ENCODE measurements around the gene ENPP6. TPM values are rescaled to one million over a fixed set of nuclear protein-coding genes. Genes with fewer than 3 reads are reported as not detected.

The ENPP6 gene
- total and polyA plus RNA-seq, 12 donors: 0.03 to 0.68 (median 0.07) TPM; not detected in 3

- intact Hi-C loops (cut with DNase I): no loop called here
- Histone ChIP-seq H3K27me3 (no peaks in the 10 kb centered on the region), H3K9me3 (no peaks in the 10 kb centered on the region), H3K4me3 (no peak overlapping the region), H3K4me1 (no peaks in the 10 kb centered on the region), H3K36me3 (no peaks in the 10 kb centered on the region), H3K27ac (no peak overlapping the region)
- TF ChIP-seq CTCF (IDR thresholded peaks at IDR 0.05): no peak
- 72 to 78% methylated on average over 5 of the region's 5 CpGs for WGBS, 2 donors
- DNase-seq (no peak), ATAC-seq (no peak)
These were observed 19.5 kb downstream of the ENPP6 start for GRCh38 chr4:184198190-184198589.

- Histone ChIP-seq H3K36me3 (no peaks in the 10 kb centered on the region), H3K27ac (no peak overlapping the region), H3K9me3 (no peaks in the 10 kb centered on the region), H3K4me1 (no peaks in the 10 kb centered on the region), H3K4me3 (no peak overlapping the region), H3K27me3 (no peaks in the 10 kb centered on the region)
- DNase-seq (no peak), ATAC-seq (no peak)
- TF ChIP-seq CTCF (IDR thresholded peaks at IDR 0.05): no peak
- intact Hi-C loops (cut with DNase I): no loop called here
- WGBS, 2 donors: 91 to 97% methylated on average over 3 of the region's 3 CpGs
These were observed 20.1 kb downstream of the ENPP6 start for GRCh38 chr4:184197536-184198082.

- H3K4me3 ChIP-seq: no peak overlapping the region
- no peak overlapping the region for H3K27ac ChIP-seq
- 66 to 75% methylated on average over 5 of the region's 5 CpGs for WGBS, 2 donors
- no peak for ATAC-seq
- H3K9me3 ChIP-seq: peaks cover 0 to 1% (median 0%) of the 10 kb centered on the region in 11 donors
- no peaks in the 10 kb centered on the region for H3K27me3 ChIP-seq
- DNase-seq: no peak
- no peaks in the 10 kb centered on the region for H3K36me3 ChIP-seq
- no peak for TF ChIP-seq CTCF (IDR thresholded peaks at IDR 0.05)
- H3K4me1 ChIP-seq: no peaks in the 10 kb centered on the region
- intact Hi-C loops (cut with DNase I): no loop called here
These were observed 20.8 kb downstream of the ENPP6 start for GRCh38 chr4:184196730-184197385.

DNA sequence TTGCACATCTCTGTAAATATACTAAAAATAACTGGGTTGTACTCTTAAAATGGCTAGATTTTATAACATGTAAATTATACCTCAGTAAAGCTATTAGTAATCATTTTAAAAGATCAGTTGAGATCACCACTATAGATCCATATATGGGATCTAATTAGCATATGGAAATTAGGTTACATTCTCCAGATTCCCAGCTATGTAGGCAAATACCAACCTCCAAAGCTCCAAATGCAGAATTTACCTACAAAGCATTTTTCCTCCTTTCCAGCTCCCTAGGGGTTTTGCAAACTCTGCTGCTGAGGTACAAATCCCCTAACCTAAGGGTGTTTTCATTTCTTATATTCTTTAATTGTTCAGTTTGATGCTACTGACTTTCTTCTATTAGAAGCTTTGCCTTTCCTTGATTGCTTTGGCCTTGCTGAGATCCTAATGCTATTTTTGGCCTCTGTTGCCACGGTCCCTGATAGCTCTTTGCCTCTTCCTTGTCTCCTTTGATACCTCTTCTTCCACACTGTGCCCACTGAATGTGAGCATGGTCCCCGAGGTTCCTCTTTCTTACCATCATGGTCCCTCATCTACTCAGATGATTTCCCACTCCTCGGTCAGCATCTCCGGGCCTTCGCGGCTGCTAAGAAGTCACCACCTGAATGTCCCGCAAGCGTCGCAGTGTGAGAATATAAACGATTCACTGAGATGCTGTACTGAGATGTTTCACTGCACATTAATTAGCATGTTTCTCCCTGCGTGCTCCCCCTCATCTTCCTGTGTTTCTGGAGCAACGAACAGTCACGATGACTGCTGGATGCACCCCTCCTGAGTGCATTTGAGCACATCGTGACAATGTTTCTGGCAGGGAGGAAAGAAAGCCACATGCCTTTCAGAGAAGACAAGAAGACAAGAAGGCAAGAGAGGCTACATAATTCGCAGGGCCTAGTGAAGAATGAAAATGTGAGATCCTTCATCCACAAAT, 23.8 kb downstream of the ENPP6 start:
- H3K27me3 ChIP-seq: no peaks in the 10 kb centered on the region
- WGBS, 2 donors: 80 to 83% methylated on average over 15 of the region's 15 CpGs
- no peaks in the 10 kb centered on the region for H3K4me1 ChIP-seq
- DNase-seq (no peak), ATAC-seq (no peak)
- no peaks in the 10 kb centered on the region for H3K36me3 ChIP-seq
- H3K4me3 ChIP-seq: no peak overlapping the region
- no peak overlapping the region for H3K27ac ChIP-seq
- no peak for TF ChIP-seq CTCF (IDR thresholded peaks at IDR 0.05)
- intact Hi-C loops (cut with DNase I): no loop called here
- H3K9me3 ChIP-seq: peaks cover 0 to 6% (median 0%) of the 10 kb centered on the region in 11 donors

Data from heart right ventricle (tissue), 16 donors.